OCI-LY1 (cell line): ENCODE data around the gene KCNN3.

ENCODE experiments used
- H2AFZ ChIP-seq: fragments of 200-600 bp; sonication (generic), shearing (Covaris generic); 2 replicates; pipeline ENCODE4 v1.6.0; 2014; ENCODE audit warnings: antibody characterized with exemption, mild to moderate bottlenecking, low read length
- H3F3A ChIP-seq: fragments of 200-600 bp; sonication (generic), shearing (Covaris generic); 2 replicates; pipeline ENCODE4 v1.6.0; 2014; ENCODE audit warnings: mild to moderate bottlenecking, antibody characterized with exemption, low read length, moderate library complexity; ENCODE audit not compliant: insufficient read depth
- H3K27ac ChIP-seq: fragments of 200-600 bp; sonication (generic); 2 replicates; pipeline ENCODE4 v1.5.1; 2014; ENCODE audit warnings: low read length, mixed run types, mild to moderate bottlenecking, low read depth; ENCODE audit not compliant: poor library complexity, severe bottlenecking
- H3K27me3 ChIP-seq: fragments of 200-600 bp; sonication (generic); 2 replicates; pipeline ENCODE4 v1.6.0; 2014; ENCODE audit warnings: antibody characterized with exemption, mild to moderate bottlenecking, low read length, moderate library complexity; ENCODE audit not compliant: insufficient read depth
- H3K36me3 ChIP-seq: fragments of 200-600 bp; sonication (generic); 2 replicates; pipeline ENCODE4 v1.6.1; 2014; ENCODE audit warnings: mild to moderate bottlenecking, antibody characterized with exemption, low read length, moderate library complexity, mixed read lengths; ENCODE audit not compliant: insufficient read depth
- H3K4me1 ChIP-seq: fragments of 200-600 bp; sonication (generic); 2 replicates; pipeline ENCODE4 v1.5.1; 2014; ENCODE audit warnings: mild to moderate bottlenecking, low read length, moderate library complexity; ENCODE audit not compliant: insufficient read depth, severe bottlenecking
- H3K4me2 ChIP-seq: fragments of 200-600 bp; sonication (generic), shearing (Covaris generic); 2 replicates; pipeline ENCODE4 v1.6.1; 2014; ENCODE audit warnings: low read length
- H3K4me3 ChIP-seq: fragments of 200-600 bp; sonication (generic); 2 replicates; pipeline ENCODE4 v1.5.1; 2014; ENCODE audit warnings: low read length, low read depth, mild to moderate bottlenecking, mixed read lengths; ENCODE audit not compliant: poor library complexity, severe bottlenecking
- H3K79me2 ChIP-seq: fragments of 200-600 bp; shearing (Covaris generic); 2 replicates; pipeline ENCODE4 v1.6.1; 2016; ENCODE audit warnings: mixed run types, low read length, mixed read lengths; ENCODE audit not compliant: insufficient read depth
- H3K9ac ChIP-seq: fragments of 200-600 bp; sonication (generic), shearing (Covaris generic); 2 replicates; pipeline ENCODE4 v1.6.1; 2014; ENCODE audit warnings: mild to moderate bottlenecking, low read length, mixed read lengths
- H3K9me2 ChIP-seq: fragments of 200-600 bp; sonication (generic), shearing (Covaris generic); 2 replicates; pipeline ENCODE4 v1.6.1; 2014; ENCODE audit warnings: low read depth, mild to moderate bottlenecking, low read length, mixed read lengths
- H3K9me3 ChIP-seq: fragments of 200-600 bp; shearing (Covaris generic); 2 replicates; pipeline ENCODE4 v1.6.1; 2014; ENCODE audit warnings: low read length, mixed read lengths
- H4K20me1 ChIP-seq: fragments of 200-600 bp; sonication (generic), shearing (Covaris generic); 2 replicates; pipeline ENCODE4 v1.6.0; 2016; ENCODE audit warnings: mild to moderate bottlenecking, low read length; ENCODE audit not compliant: insufficient read depth
- EZH2 ChIP-seq: fragments of 200-600 bp; sonication (generic), shearing (Covaris generic); IDR thresholded peaks from 2 replicates; pipeline ENCODE4 v1.8.0; 2017; ENCODE audit warnings: borderline replicate concordance, mixed run types, mild to moderate bottlenecking, antibody characterized with exemption, low read length, moderate library complexity, mixed read lengths
- TF ChIP-seq, protein P1 (sequence below): fragments of 200-600 bp; sonication (generic), shearing (Covaris generic); IDR thresholded peaks from 2 replicates; pipeline ENCODE4 v1.5.1; 2017; ENCODE audit warnings: mild to moderate bottlenecking, antibody characterized with exemption, low read length, moderate library complexity, mixed read lengths

Gene KCNN3

GRCh38 chr1:154791292-154792166, 78.6 kb downstream of the KCNN3 start:
- peak overlapping the region; percentile 15; the same call in 1 of the 2 replicates for H3K4me2 ChIP-seq
- H4K20me1 ChIP-seq: no peaks in the 10 kb centered on the region
- H3K9me2 ChIP-seq: no peaks in the 10 kb centered on the region
- TF ChIP-seq, protein P1, sequence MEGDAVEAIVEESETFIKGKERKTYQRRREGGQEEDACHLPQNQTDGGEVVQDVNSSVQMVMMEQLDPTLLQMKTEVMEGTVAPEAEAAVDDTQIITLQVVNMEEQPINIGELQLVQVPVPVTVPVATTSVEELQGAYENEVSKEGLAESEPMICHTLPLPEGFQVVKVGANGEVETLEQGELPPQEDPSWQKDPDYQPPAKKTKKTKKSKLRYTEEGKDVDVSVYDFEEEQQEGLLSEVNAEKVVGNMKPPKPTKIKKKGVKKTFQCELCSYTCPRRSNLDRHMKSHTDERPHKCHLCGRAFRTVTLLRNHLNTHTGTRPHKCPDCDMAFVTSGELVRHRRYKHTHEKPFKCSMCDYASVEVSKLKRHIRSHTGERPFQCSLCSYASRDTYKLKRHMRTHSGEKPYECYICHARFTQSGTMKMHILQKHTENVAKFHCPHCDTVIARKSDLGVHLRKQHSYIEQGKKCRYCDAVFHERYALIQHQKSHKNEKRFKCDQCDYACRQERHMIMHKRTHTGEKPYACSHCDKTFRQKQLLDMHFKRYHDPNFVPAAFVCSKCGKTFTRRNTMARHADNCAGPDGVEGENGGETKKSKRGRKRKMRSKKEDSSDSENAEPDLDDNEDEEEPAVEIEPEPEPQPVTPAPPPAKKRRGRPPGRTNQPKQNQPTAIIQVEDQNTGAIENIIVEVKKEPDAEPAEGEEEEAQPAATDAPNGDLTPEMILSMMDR: peak; percentile 38; the same call in 1 of the 2 replicates
- TF ChIP-seq EZH2: no peak
- no peak overlapping the region for H2AFZ ChIP-seq
- H3K79me2 ChIP-seq: no peaks in the 10 kb centered on the region
- H3K27me3 ChIP-seq: no peaks in the 10 kb centered on the region
- H3F3A ChIP-seq: no peaks in the 10 kb centered on the region
- peaks cover 20% of the 10 kb centered on the region; the same call in 1 of the 2 replicates for H3K36me3 ChIP-seq
- H3K27ac ChIP-seq: peak overlapping the region; percentile 55
- no peak overlapping the region; the same call in 1 of the 2 replicates for H3K9ac ChIP-seq
- no peak overlapping the region for H3K4me3 ChIP-seq
- no peaks in the 10 kb centered on the region for H3K9me3 ChIP-seq
- H3K4me1 ChIP-seq: peaks cover 24% of the 10 kb centered on the region

DNA sequence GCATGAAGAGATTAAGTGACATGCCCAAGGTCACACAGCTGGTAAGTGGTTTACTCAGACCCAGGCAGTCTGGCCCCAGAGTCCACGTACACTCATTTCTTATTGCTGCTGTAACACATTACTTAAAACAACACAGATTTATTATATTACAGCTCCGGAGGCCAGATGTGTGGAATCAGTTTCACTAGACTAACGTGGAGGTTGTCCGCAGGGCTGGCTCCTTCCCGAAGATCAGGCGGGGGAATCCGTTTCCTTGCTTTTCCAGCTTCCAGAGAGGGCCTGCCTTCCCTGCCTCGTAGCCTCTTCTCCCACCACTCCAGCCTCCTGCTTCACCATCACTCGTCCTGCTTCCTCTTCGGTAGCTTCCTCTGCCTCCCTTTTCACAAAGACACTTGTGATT, 81.2 kb downstream of the KCNN3 start:
- no peak overlapping the region for H3K4me2 ChIP-seq
- H3K9me2 ChIP-seq: no peaks in the 10 kb centered on the region
- no peaks in the 10 kb centered on the region for H3K79me2 ChIP-seq
- H3K27ac ChIP-seq: no peak overlapping the region
- no peaks in the 10 kb centered on the region for H4K20me1 ChIP-seq
- H2AFZ ChIP-seq: no peak overlapping the region
- peaks cover 12% of the 10 kb centered on the region; the same call in 1 of the 2 replicates for H3K36me3 ChIP-seq
- H3K4me3 ChIP-seq: no peak overlapping the region
- H3K4me1 ChIP-seq: peaks cover 40% of the 10 kb centered on the region
- H3K9ac ChIP-seq: no peak overlapping the region
- H3K27me3 ChIP-seq: no peaks in the 10 kb centered on the region
- no peaks in the 10 kb centered on the region for H3K9me3 ChIP-seq
- TF ChIP-seq, protein P1: no peak
- no peak for TF ChIP-seq EZH2
- H3F3A ChIP-seq: no peaks in the 10 kb centered on the region

GRCh38 chr1:154788110-154788870, 81.8 kb downstream of the KCNN3 start:
- peaks cover 9% of the 10 kb centered on the region; the same call in 1 of the 2 replicates for H3K36me3 ChIP-seq
- H2AFZ ChIP-seq: no peak overlapping the region
- no peaks in the 10 kb centered on the region for H3F3A ChIP-seq
- no peaks in the 10 kb centered on the region for H3K9me2 ChIP-seq
- no peaks in the 10 kb centered on the region for H4K20me1 ChIP-seq
- H3K9ac ChIP-seq: no peak overlapping the region
- no peaks in the 10 kb centered on the region for H3K27me3 ChIP-seq
- H3K4me3 ChIP-seq: no peak overlapping the region
- TF ChIP-seq EZH2: no peak
- TF ChIP-seq, protein P1: no peak
- H3K9me3 ChIP-seq: no peaks in the 10 kb centered on the region
- H3K27ac ChIP-seq: no peak overlapping the region
- H3K4me2 ChIP-seq: no peak overlapping the region
- no peaks in the 10 kb centered on the region for H3K79me2 ChIP-seq
- H3K4me1 ChIP-seq: peaks cover 39% of the 10 kb centered on the region
